CMK (cell line): Measurements from ENCODE around the gene NDRG2.
A peak's percentile ranks its signal among the peaks of the same experiment; 100 is the strongest.
"Not testable (repeated sequence)": the region's sequence is repeated elsewhere in the genome, so short reads cannot be mapped to it uniquely, and the experiment has no call there.

ENCODE experiments used
- DNase-seq: peaks from one replicate; pipeline ENCODE4 v3.0.0-alpha.2; 2010; ENCODE audit warnings: low read depth

Gene NDRG2

GRCh38 chr14:21055432-21056117 lies 30.7 kb upstream of the NDRG2 start:
- no peak for DNase-seq

- DNase-seq, result no peak
These were observed 29.9 kb upstream of the NDRG2 start for GRCh38 chr14:21054768-21055145.

GRCh38 chr14:21054123-21054767 lies 29.4 kb upstream of the NDRG2 start:
- DNase-seq, result no peak

GRCh38 chr14:21053184-21054122 lies 28.6 kb upstream of the NDRG2 start:
- no peak for DNase-seq

GRCh38 chr14:21050597-21050996 lies 25.7 kb upstream of the NDRG2 start:
- no peak for DNase-seq

- no peak for DNase-seq
These were observed 24.4 kb upstream of the NDRG2 start for GRCh38 chr14:21049271-21049673.

- DNase-seq, result no peak
These were observed 23.8 kb upstream of the NDRG2 start for GRCh38 chr14:21048638-21049037.

GRCh38 chr14:21047378-21047781 lies 22.5 kb upstream of the NDRG2 start:
- DNase-seq, result no peak

- DNase-seq, result peak; percentile 67
These were observed 19.2 kb upstream of the NDRG2 start for GRCh38 chr14:21043974-21044618.

- DNase-seq, result no peak
These were observed 18.6 kb upstream of the NDRG2 start for GRCh38 chr14:21043387-21043973.

GRCh38 chr14:21042918-21043317 lies 18.1 kb upstream of the NDRG2 start:
- no peak for DNase-seq

- DNase-seq, result no peak
These were observed 17.0 kb upstream of the NDRG2 start, which contains the start of gene RNASE7 for GRCh38 chr14:21041676-21042433. Gene RNASE7 (plus strand): TSS chr14:21042362. CDS start chr14:21042993, 631 bp downstream.

- not testable (repeated sequence) for DNase-seq
These were observed 16.1 kb upstream of the NDRG2 start for GRCh38 chr14:21040941-21041340.

- DNase-seq, result no peak
These were observed 15.6 kb upstream of the NDRG2 start for GRCh38 chr14:21040370-21040925.

GRCh38 chr14:21039585-21040369 lies 14.9 kb upstream of the NDRG2 start:
- DNase-seq, result no peak

GRCh38 chr14:21038441-21039422 lies 13.9 kb upstream of the NDRG2 start:
- DNase-seq, result no peak

GRCh38 chr14:21037156-21037555 lies 12.3 kb upstream of the NDRG2 start:
- DNase-seq, result no peak

- DNase-seq, result no peak
These were observed 11.9 kb upstream of the NDRG2 start for GRCh38 chr14:21036751-21037150.

GRCh38 chr14:21034707-21035106 lies 9.8 kb upstream of the NDRG2 start, which contains the start of gene RNASE13:
Gene RNASE13 (minus strand): TSS chr14:21034807. CDS start chr14:21034288, 519 bp downstream.
- DNase-seq, result no peak
